A549 (cell line): Measurements from ENCODE around the gene VSX1. TPM values are rescaled to one million over a fixed set of nuclear protein-coding genes. Genes with fewer than 3 reads are reported as not detected.

ENCODE experiments used
- ATAC-seq, 2 experiments: fragments of 200-7000 bp in 1 of 2; fragments of >200 bp in 1 of 2; cut with Nextera tagmentation in 1 of 2; cut with Tn5 transposase in 1 of 2; 3 replicates each; pipeline versions ENCODE4 v1.8.0 to v1.9.1; 2018 to 2020; ENCODE audit warnings: mild to moderate bottlenecking in 1 of 2, moderate library complexity in 1 of 2
- CTCF ChIA-PET: fragments of 300-600 bp; sonication (Branson Sonifier 250); formaldehyde crosslinking; extraction: SDS; loops from one replicate; lab custom pipeline; 2021; ENCODE audit warnings: antibody characterized with exemption, inconsistent platforms; lab: Yijun Ruan, JAX
- POLR2A ChIA-PET: fragments of 350-600 bp; formaldehyde crosslinking; extraction: SDS; loops from one replicate; lab custom pipeline; 2021; ENCODE audit warnings: antibody characterized with exemption, inconsistent platforms; lab: Yijun Ruan, JAX
- DNase-seq, 2 experiments: peaks; one replicate each; pipeline versions ENCODE4 v3.0.0 to v3.0.0-alpha.2; 2011 to 2016; ENCODE audit warnings: low read depth in 1 of 2, low spot score in 1 of 2
- FAIRE-seq: peaks from 2 replicates; lab custom pipeline; 2011; peaks lifted over from hg19 to GRCh38; lab: Jason Lieb, UNC
- H3K27ac ChIP-seq, 2 experiments: fragments of >200 bp; sonication (Bioruptor Twin); formaldehyde crosslinking; 3 replicates each; pipeline ENCODE4 v1.5.1; 2016 to 2017
- H3K4me1 ChIP-seq: fragments of >200 bp; sonication (Bioruptor Twin); formaldehyde crosslinking; 3 replicates; pipeline ENCODE4 v1.6.1; 2016
- H3K4me2 ChIP-seq: fragments of >200 bp; sonication (Bioruptor Twin); formaldehyde crosslinking; 3 replicates; pipeline ENCODE4 v1.6.1; 2016
- H3K4me3 ChIP-seq: fragments of >200 bp; sonication (Bioruptor Twin); formaldehyde crosslinking; 3 replicates; pipeline ENCODE4 v1.5.1; 2016
- H3K9me3 ChIP-seq: fragments of >200 bp; sonication (Bioruptor Twin); formaldehyde crosslinking; 3 replicates; pipeline ENCODE4 v1.6.1; 2016
- CBX8 ChIP-seq: fragments of 200-600 bp; sonication (generic); IDR thresholded peaks from 2 replicates; pipeline ENCODE4 v1.6.1; 2016
- CEBPB ChIP-seq, 2 experiments: fragments of >200 bp in 1 of 2; sonication (Bioruptor Twin) in 1 of 2; formaldehyde crosslinking in 1 of 2; IDR thresholded peaks; 2 replicates each; pipeline ENCODE4 v1.6.1; 2012 to 2016
- FOSB ChIP-seq: fragments of 250-450 bp; sonication (Bioruptor Pico); IDR thresholded peaks from 2 replicates; pipeline ENCODE4 v1.5.0; 2020; ENCODE audit warnings: mild to moderate bottlenecking, moderate library complexity
- FOSL2 ChIP-seq, 2 experiments: fragments of 450-650 bp in 1 of 2; fragments of >200 bp in 1 of 2; sonication (Bioruptor Twin) in 1 of 2; formaldehyde crosslinking; IDR thresholded peaks; 2 replicates each; pipeline versions ENCODE4 v1.5.0 to v1.6.1; 2016 to 2020; ENCODE audit warnings: mild to moderate bottlenecking in 1 of 2, moderate library complexity in 1 of 2
- GATA3 ChIP-seq: IDR thresholded peaks from 2 replicates; pipeline ENCODE4 v1.6.1; 2012; ENCODE audit warnings: borderline replicate concordance
- HEYL ChIP-seq: fragments of 250-450 bp; sonication (Bioruptor Pico); IDR thresholded peaks from 2 replicates; pipeline ENCODE4 v1.8.0; 2021; ENCODE audit warnings: mild to moderate bottlenecking, moderate library complexity
- JUN ChIP-seq, 2 experiments: fragments of >200 bp; sonication (Bioruptor Twin); formaldehyde crosslinking; IDR thresholded peaks; 2 replicates in 1 of 2; 3 replicates in 1 of 2; pipeline ENCODE4 v1.6.1; 2016 to 2017
- MYC ChIP-seq: IDR thresholded peaks from 2 replicates; pipeline ENCODE4 v1.6.1; 2012; ENCODE audit warnings: mild to moderate bottlenecking, inconsistent platforms, low read length, improper control_type of control experiment, borderline replicate concordance
- NFE2L2 ChIP-seq: fragments of 150-350 bp; conservative IDR thresholded peaks from 2 replicates; pipeline ENCODE4 v1.6.1; 2014; ENCODE audit warnings: low read length
- NPAS2 ChIP-seq: fragments of 250-450 bp; sonication (Bioruptor Pico); IDR thresholded peaks from 2 replicates; pipeline ENCODE4 v1.8.0; 2022; ENCODE audit warnings: mild to moderate bottlenecking, moderate library complexity, borderline replicate concordance
- NR3C1 ChIP-seq: fragments of >200 bp; sonication (Bioruptor Twin); formaldehyde crosslinking; IDR thresholded peaks from 3 replicates; pipeline ENCODE4 v1.6.1; 2017
- RCOR1 ChIP-seq: fragments of 150-350 bp; IDR thresholded peaks from 2 replicates; pipeline ENCODE4 v1.6.1; 2014; ENCODE audit warnings: antibody characterized with exemption, low read length, low read depth
- RFX5 ChIP-seq: fragments of 450-650 bp; IDR thresholded peaks from 2 replicates; pipeline ENCODE4 v1.7.1; 2014; ENCODE audit warnings: antibody characterized with exemption, mild to moderate bottlenecking, moderate library complexity
- RNF2 ChIP-seq: fragments of 200-600 bp; sonication (generic); IDR thresholded peaks from 2 replicates; pipeline ENCODE4 v1.6.1; 2016; ENCODE audit warnings: low read depth, mild to moderate bottlenecking, antibody characterized with exemption, moderate library complexity, borderline replicate concordance
- SREBF2 ChIP-seq: fragments of 450-650 bp; IDR thresholded peaks from 2 replicates; pipeline ENCODE4 v1.6.1; 2014; ENCODE audit warnings: mild to moderate bottlenecking, moderate library complexity
- ZFP36 ChIP-seq: fragments of 450-650 bp; IDR thresholded peaks from 2 replicates; pipeline ENCODE4 v1.6.1; 2014; ENCODE audit warnings: borderline replicate concordance; ENCODE audit not compliant: partially characterized antibody
- WGBS: methylation state at CpG from one replicate; pipeline ENCODE4 v1.1.6; 2017; ENCODE audit errors: missing lambda C conversion rate; 5-methylcytosine and 5-hydroxymethylcytosine counted together
- polyA plus RNA-seq, 4 experiments: library from polyadenylated mRNA; depleted of rRNA in 3 of 4; stranded (reverse); fragments of >200 nt; fragmentation: RNase III in 1 of 4; extraction: RNeasy Plus Mini Kit Qiagen cat#74134 plus additional on column Dnase treatment in 1 of 4; gene quantifications; 2 replicates in 3 of 4; 3 replicates in 1 of 4; pipeline ENCODE4 v1.2.3, GENCODE V29; 2011 to 2017
- TF ChIP-seq, protein P1 (sequence below): fragments of 250-450 bp; sonication (Bioruptor Pico); IDR thresholded peaks from 2 replicates; pipeline ENCODE4 v1.5.0; 2020; ENCODE audit warnings: low read depth, mild to moderate bottlenecking, moderate library complexity
- TF ChIP-seq, protein P2 (sequence below): fragments of 200-600 bp; sonication (generic); IDR thresholded peaks from 2 replicates; pipeline ENCODE4 v1.6.1; 2016; ENCODE audit warnings: antibody characterized with exemption, mild to moderate bottlenecking, moderate library complexity
- TF ChIP-seq, protein P3 (sequence below): IDR thresholded peaks from 2 replicates; pipeline ENCODE4 v1.6.1; 2012; ENCODE audit warnings: low read depth, borderline replicate concordance
- TF ChIP-seq, protein P4 (sequence below): fragments of 450-650 bp; IDR thresholded peaks from 2 replicates; pipeline ENCODE4 v1.6.1; 2014; ENCODE audit warnings: antibody characterized with exemption
- TF ChIP-seq, protein P5 (sequence below): fragments of >200 bp; sonication (Bioruptor Twin); formaldehyde crosslinking; IDR thresholded peaks from 3 replicates; pipeline ENCODE4 v1.5.1; 2016

VSX1 gene
- polyA plus RNA-seq, 2 of the 4 experiments (the other 2 are of a cell fraction): 0.77 to 2.9 TPM

DNA sequence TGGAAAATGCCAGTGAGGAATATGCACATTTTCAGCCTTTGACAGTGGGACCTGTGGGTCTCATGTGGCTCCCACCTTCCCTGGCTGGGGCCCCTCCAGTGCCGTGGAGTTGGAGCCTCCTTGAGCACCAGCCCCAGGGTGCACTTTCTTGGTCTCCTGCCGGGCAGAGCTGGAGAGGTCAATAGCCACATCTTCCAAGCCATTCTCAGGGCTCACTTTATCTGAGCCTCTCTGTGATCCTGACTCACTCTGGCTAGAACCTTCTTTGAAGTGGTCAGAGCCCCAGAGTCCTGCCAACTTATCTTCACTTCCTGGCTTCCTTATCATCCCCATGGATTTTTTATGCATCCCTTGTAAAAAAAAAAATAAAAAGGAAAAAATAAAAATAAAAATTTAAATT lies 5.7 kb downstream of the VSX1 start (continued):
- TF ChIP-seq, protein P1, sequence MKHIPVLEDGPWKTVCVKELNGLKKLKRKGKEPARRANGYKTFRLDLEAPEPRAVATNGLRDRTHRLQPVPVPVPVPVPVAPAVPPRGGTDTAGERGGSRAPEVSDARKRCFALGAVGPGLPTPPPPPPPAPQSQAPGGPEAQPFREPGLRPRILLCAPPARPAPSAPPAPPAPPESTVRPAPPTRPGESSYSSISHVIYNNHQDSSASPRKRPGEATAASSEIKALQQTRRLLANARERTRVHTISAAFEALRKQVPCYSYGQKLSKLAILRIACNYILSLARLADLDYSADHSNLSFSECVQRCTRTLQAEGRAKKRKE: no peak
- TF ChIP-seq HEYL (CRISPR knock-in tag) (no peak), MYC (no peak), CEBPB (IDR thresholded peaks at IDR 0.05) (no peak)
- TF ChIP-seq, protein P2, sequence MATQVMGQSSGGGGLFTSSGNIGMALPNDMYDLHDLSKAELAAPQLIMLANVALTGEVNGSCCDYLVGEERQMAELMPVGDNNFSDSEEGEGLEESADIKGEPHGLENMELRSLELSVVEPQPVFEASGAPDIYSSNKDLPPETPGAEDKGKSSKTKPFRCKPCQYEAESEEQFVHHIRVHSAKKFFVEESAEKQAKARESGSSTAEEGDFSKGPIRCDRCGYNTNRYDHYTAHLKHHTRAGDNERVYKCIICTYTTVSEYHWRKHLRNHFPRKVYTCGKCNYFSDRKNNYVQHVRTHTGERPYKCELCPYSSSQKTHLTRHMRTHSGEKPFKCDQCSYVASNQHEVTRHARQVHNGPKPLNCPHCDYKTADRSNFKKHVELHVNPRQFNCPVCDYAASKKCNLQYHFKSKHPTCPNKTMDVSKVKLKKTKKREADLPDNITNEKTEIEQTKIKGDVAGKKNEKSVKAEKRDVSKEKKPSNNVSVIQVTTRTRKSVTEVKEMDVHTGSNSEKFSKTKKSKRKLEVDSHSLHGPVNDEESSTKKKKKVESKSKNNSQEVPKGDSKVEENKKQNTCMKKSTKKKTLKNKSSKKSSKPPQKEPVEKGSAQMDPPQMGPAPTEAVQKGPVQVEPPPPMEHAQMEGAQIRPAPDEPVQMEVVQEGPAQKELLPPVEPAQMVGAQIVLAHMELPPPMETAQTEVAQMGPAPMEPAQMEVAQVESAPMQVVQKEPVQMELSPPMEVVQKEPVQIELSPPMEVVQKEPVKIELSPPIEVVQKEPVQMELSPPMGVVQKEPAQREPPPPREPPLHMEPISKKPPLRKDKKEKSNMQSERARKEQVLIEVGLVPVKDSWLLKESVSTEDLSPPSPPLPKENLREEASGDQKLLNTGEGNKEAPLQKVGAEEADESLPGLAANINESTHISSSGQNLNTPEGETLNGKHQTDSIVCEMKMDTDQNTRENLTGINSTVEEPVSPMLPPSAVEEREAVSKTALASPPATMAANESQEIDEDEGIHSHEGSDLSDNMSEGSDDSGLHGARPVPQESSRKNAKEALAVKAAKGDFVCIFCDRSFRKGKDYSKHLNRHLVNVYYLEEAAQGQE: no peak

DNA sequence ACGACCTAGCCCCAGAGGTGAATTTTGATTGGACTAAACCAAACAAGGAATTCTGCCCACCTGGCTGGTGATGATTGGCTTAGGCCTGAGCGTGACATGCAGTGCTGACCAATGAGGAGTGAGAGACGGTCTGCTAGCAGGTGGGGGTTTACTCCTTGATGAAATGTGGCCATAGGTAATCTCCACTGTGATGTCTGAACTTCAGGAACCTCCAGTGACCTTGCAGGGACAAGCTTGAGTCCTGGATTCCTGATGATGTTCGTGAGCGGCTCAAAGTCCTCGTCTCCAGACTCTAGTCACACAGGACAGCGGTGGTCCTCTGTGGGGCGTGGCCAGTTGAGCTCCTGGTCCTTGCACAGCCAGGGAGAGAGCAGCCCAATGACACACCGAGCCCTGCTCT lies 8.4 kb downstream of the VSX1 start:
- H3K4me2 ChIP-seq: no peak overlapping the region
- TF ChIP-seq JUN (IDR thresholded peaks at IDR 0.05): no peak
- no peak for TF ChIP-seq RCOR1
- no peak for TF ChIP-seq FOSB (CRISPR knock-in tag)
- TF ChIP-seq RNF2: no peak
- TF ChIP-seq ZFP36: no peak
- TF ChIP-seq NPAS2 (CRISPR knock-in tag): no peak
- no peak for TF ChIP-seq NFE2L2
- TF ChIP-seq NR3C1: no peak
- no peak for TF ChIP-seq RFX5
- no peak for TF ChIP-seq GATA3
- TF ChIP-seq, protein P3, sequence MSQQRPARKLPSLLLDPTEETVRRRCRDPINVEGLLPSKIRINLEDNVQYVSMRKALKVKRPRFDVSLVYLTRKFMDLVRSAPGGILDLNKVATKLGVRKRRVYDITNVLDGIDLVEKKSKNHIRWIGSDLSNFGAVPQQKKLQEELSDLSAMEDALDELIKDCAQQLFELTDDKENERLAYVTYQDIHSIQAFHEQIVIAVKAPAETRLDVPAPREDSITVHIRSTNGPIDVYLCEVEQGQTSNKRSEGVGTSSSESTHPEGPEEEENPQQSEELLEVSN: no peak
- no peak for TF ChIP-seq SREBF2
- TF ChIP-seq, protein P4, sequence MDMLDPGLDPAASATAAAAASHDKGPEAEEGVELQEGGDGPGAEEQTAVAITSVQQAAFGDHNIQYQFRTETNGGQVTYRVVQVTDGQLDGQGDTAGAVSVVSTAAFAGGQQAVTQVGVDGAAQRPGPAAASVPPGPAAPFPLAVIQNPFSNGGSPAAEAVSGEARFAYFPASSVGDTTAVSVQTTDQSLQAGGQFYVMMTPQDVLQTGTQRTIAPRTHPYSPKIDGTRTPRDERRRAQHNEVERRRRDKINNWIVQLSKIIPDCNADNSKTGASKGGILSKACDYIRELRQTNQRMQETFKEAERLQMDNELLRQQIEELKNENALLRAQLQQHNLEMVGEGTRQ: no peak
- TF ChIP-seq, protein P5, sequence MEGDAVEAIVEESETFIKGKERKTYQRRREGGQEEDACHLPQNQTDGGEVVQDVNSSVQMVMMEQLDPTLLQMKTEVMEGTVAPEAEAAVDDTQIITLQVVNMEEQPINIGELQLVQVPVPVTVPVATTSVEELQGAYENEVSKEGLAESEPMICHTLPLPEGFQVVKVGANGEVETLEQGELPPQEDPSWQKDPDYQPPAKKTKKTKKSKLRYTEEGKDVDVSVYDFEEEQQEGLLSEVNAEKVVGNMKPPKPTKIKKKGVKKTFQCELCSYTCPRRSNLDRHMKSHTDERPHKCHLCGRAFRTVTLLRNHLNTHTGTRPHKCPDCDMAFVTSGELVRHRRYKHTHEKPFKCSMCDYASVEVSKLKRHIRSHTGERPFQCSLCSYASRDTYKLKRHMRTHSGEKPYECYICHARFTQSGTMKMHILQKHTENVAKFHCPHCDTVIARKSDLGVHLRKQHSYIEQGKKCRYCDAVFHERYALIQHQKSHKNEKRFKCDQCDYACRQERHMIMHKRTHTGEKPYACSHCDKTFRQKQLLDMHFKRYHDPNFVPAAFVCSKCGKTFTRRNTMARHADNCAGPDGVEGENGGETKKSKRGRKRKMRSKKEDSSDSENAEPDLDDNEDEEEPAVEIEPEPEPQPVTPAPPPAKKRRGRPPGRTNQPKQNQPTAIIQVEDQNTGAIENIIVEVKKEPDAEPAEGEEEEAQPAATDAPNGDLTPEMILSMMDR: no peak
- TF ChIP-seq CBX8: no peak
- no peak for TF ChIP-seq FOSL2 (IDR thresholded peaks at IDR 0.05)
- no peak for TF ChIP-seq FOSL2 (CRISPR knock-in tag; IDR thresholded peaks at IDR 0.05)
- TF ChIP-seq, all 56 proteins: peak for 0
- WGBS: 71% methylated on average over 9 of the region's 9 CpGs
- FAIRE-seq (no peak), DNase-seq (no peak), ATAC-seq (no peak)
- ChIA-PET CTCF (interaction anchor here (0.8 to 6.1 kb wide), 4 partner anchors 12 to 174 kb away, joined by 3 to 69 read pairs (median 3); partner anchors contain the start of gene ACSS1), POLR2A (no interaction called here)
- peaks cover 50% of the 10 kb centered on the region for H3K4me1 ChIP-seq
- H3K4me3 ChIP-seq: no peak overlapping the region
- H3K27ac ChIP-seq: no peak overlapping the region
- no peaks in the 10 kb centered on the region for H3K9me3 ChIP-seq
